ENCODE data around the gene FTHL17.

- no peak for TF ChIP-seq CTCF (IDR thresholded peaks at IDR 0.05)
- no peak for TF ChIP-seq POLR2A (IDR thresholded peaks at IDR 0.05)
Observed at GRCh38 chrX:31039327-31039711, 32.5 kb downstream of the FTHL17 start.
